COR-L47 (cell line): ENCODE data around the gene NADK2.
A peak's percentile ranks its signal among the peaks of the same experiment; 100 is the strongest.
"Not testable (repeated sequence)": the region's sequence is repeated elsewhere in the genome, so short reads cannot be mapped to it uniquely, and the experiment has no call there.

Experiments
- DNase-seq: peaks from one replicate; lab custom pipeline; 2025; lab: John Stamatoyannopoulos, UW

Gene NADK2

GRCh38 chr5:36241631-36242533 is at the start of gene NADK2:
Gene NADK2, minus strand, starts transcription at chr5:36241925. Its CDS starts 127 bp downstream, at chr5:36241798.
- peak; percentile 92 for DNase-seq

- DNase-seq, result no peak
Measured at GRCh38 chr5:36285837-36286615, 44.3 kb upstream of the NADK2 start.

GRCh38 chr5:36283775-36284174 is 42.0 kb upstream of the NADK2 start:
- DNase-seq, result not testable (repeated sequence)

- no peak for DNase-seq
Measured at GRCh38 chr5:36281626-36282025, 39.9 kb upstream of the NADK2 start.

GRCh38 chr5:36279054-36279698 is 37.5 kb upstream of the NADK2 start:
- DNase-seq, result no peak

- DNase-seq, result no peak
Measured at GRCh38 chr5:36277521-36278176, 35.9 kb upstream of the NADK2 start.

- no peak for DNase-seq
Measured at GRCh38 chr5:36276864-36277263, 35.1 kb upstream of the NADK2 start.

- DNase-seq, result no peak
Measured at GRCh38 chr5:36273809-36274526, 32.2 kb upstream of the NADK2 start.

GRCh38 chr5:36272136-36272690 is 30.5 kb upstream of the NADK2 start:
- DNase-seq, result no peak

GRCh38 chr5:36270876-36271575 is 29.3 kb upstream of the NADK2 start:
- DNase-seq, result no peak

- DNase-seq, result no peak
Measured at GRCh38 chr5:36270175-36270574, 28.4 kb upstream of the NADK2 start.

GRCh38 chr5:36269478-36269877 is 27.8 kb upstream of the NADK2 start:
- DNase-seq, result no peak

- no peak for DNase-seq
Measured at GRCh38 chr5:36267905-36268304, 26.2 kb upstream of the NADK2 start.

GRCh38 chr5:36264202-36264760 is 22.6 kb upstream of the NADK2 start:
- DNase-seq, result no peak

GRCh38 chr5:36261186-36261585 is 19.5 kb upstream of the NADK2 start:
- DNase-seq, result no peak

- DNase-seq, result no peak
Measured at GRCh38 chr5:36253575-36253974, 11.8 kb upstream of the NADK2 start.

- DNase-seq, result no peak
Measured at GRCh38 chr5:36252722-36253365, 11.1 kb upstream of the NADK2 start.

- DNase-seq, result no peak
Measured at GRCh38 chr5:36251218-36251617, 9.5 kb upstream of the NADK2 start.

GRCh38 chr5:36250427-36250826 is 8.7 kb upstream of the NADK2 start:
- no peak for DNase-seq
